MCF 10A (cell line): ENCODE data around the gene LSP1. TPM values are rescaled to one million over a fixed set of nuclear protein-coding genes. Genes with fewer than 3 reads are reported as not detected.

ENCODE experiments used
- BruUV-seq: library from RNA; stranded (reverse); fragments of 400-500 nt; replicated peaks from 2 replicates; lab custom pipeline; 2021; lab: Mats Ljungman, UMichigan
- CTCF ChIA-PET: fragments of 300-600 bp; sonication (Branson Sonifier 250); formaldehyde crosslinking; extraction: SDS; loops from one replicate; lab custom pipeline; 2021; ENCODE audit warnings: antibody characterized with exemption, inconsistent platforms; lab: Yijun Ruan, JAX
- POLR2A ChIA-PET: fragments of 300-600, 350-650 bp; sonication (Branson Sonifier 250); formaldehyde crosslinking; extraction: SDS; loops from one replicate; lab custom pipeline; 2020; ENCODE audit warnings: antibody characterized with exemption, inconsistent platforms; lab: Yijun Ruan, JAX
- DNase-seq: peaks from one replicate; pipeline ENCODE4 v3.0.0-alpha.2; 2018; ENCODE audit not compliant: unreplicated experiment
- H3K27ac Mint-ChIP-seq: one replicate; pipeline ENCODE4 v1.8.0; 2022; ENCODE audit warnings: mild to moderate bottlenecking, low read depth, mixed read lengths; ENCODE audit not compliant: unreplicated experiment
- H3K27me3 Mint-ChIP-seq: one replicate; pipeline ENCODE4 v1.8.0; 2022; ENCODE audit warnings: mixed read lengths; ENCODE audit not compliant: insufficient read depth, unreplicated experiment
- H3K36me3 Mint-ChIP-seq: one replicate; pipeline ENCODE4 v1.8.0; 2022; ENCODE audit warnings: mild to moderate bottlenecking, moderate library complexity, mixed read lengths; ENCODE audit not compliant: insufficient read depth, unreplicated experiment
- H3K4me1 Mint-ChIP-seq: one replicate; pipeline ENCODE4 v1.8.0; 2022; ENCODE audit warnings: mixed read lengths; ENCODE audit not compliant: insufficient read depth, unreplicated experiment
- H3K4me3 Mint-ChIP-seq: one replicate; pipeline ENCODE4 v1.8.0; 2022; ENCODE audit warnings: mild to moderate bottlenecking, moderate library complexity, mixed read lengths; ENCODE audit not compliant: unreplicated experiment
- H3K9me3 Mint-ChIP-seq: one replicate; pipeline ENCODE4 v1.8.0; 2022; ENCODE audit warnings: mixed read lengths; ENCODE audit not compliant: unreplicated experiment
- CTCF ChIP-seq: fragments of 200-600 bp; IDR thresholded peaks from one replicate; pipeline ENCODE4 v1.8.0; 2022; ENCODE audit warnings: antibody characterized with exemption, mild to moderate bottlenecking; ENCODE audit not compliant: unreplicated experiment
- intact Hi-C: fragments of 100-400 bp; cut with micrococcal nuclease; formaldehyde crosslinking; loops from 2 replicates; pipeline ENCODE4 v1.14.1; 2022
- total RNA-seq: library from RNA; stranded (reverse); gene quantifications from 2 replicates; pipeline ENCODE4 v1.2.3, GENCODE V29; 2022

The LSP1 gene
- total RNA-seq, 1 experiment from 2014 or later: 3.7 TPM

GRCh38 chr11:1935156-1936071, 82.5 kb downstream of the LSP1 start:
- Mint-ChIP-seq H3K27ac (no peak overlapping the region), H3K27me3 (peaks cover 20% of the 10 kb centered on the region), H3K36me3 (no peaks in the 10 kb centered on the region), H3K4me1 (peaks cover 5% of the 10 kb centered on the region), H3K4me3 (no peak overlapping the region), H3K9me3 (no peaks in the 10 kb centered on the region)
- no TSS peak for BruUV-seq
- TF ChIP-seq CTCF: no peak
- no peak for DNase-seq
- intact Hi-C loops: no loop called here
- ChIA-PET CTCF (interaction anchor here (0.6 to 1.1 kb wide), 3 partner anchors 32 to 257 kb away, joined by 3 read pairs; no protein-coding TSS in a partner anchor), POLR2A (no interaction called here)

- no peak for DNase-seq
- Mint-ChIP-seq H3K9me3 (no peaks in the 10 kb centered on the region), H3K36me3 (no peaks in the 10 kb centered on the region), H3K27me3 (peaks cover 20% of the 10 kb centered on the region), H3K4me1 (peaks cover 5% of the 10 kb centered on the region), H3K4me3 (no peak overlapping the region), H3K27ac (no peak overlapping the region)
- ChIA-PET CTCF (interaction anchor here (0.6 to 1.0 kb wide), 3 partner anchors 8 to 242 kb away, joined by 3 read pairs; no protein-coding TSS in a partner anchor), POLR2A (no interaction called here)
- no peak for TF ChIP-seq CTCF
- BruUV-seq: no TSS peak
- intact Hi-C loops: no loop called here
Measured at GRCh38 chr11:1936072-1936780, 83.3 kb downstream of the LSP1 start.

- intact Hi-C loops: no loop called here
- Mint-ChIP-seq H3K9me3 (no peaks in the 10 kb centered on the region), H3K36me3 (no peaks in the 10 kb centered on the region), H3K27ac (no peak overlapping the region), H3K4me1 (no peaks in the 10 kb centered on the region), H3K4me3 (no peak overlapping the region), H3K27me3 (peaks cover 20% of the 10 kb centered on the region)
- CTCF ChIA-PET: interaction anchor here (0.6 to 1.0 kb wide), 2 partner anchors 62 to 243 kb away, joined by 3 read pairs; no protein-coding TSS in a partner anchor
- BruUV-seq: no TSS peak
- no peak for TF ChIP-seq CTCF
- POLR2A ChIA-PET: no interaction called here
- DNase-seq: no peak
Measured at GRCh38 chr11:1936781-1937615, 84.1 kb downstream of the LSP1 start.
